Neural progenitor cell (in vitro differentiated cells): ENCODE measurements around the gene NPHP1.

Source experiments
- EZH2 ChIP-seq: fragments of 200-600 bp; sonication (generic); IDR thresholded peaks from 2 replicates; pipeline ENCODE4 v1.6.1; 2017; ENCODE audit warnings: antibody characterized with exemption, mild to moderate bottlenecking, moderate library complexity
- EZH2phosphoT487 ChIP-seq: fragments of 200-600 bp; sonication (generic); IDR thresholded peaks from 2 replicates; pipeline ENCODE4 v1.6.1; 2017; ENCODE audit warnings: antibody characterized with exemption
- TF ChIP-seq, protein P1 (sequence below): fragments of 200-600 bp; sonication (generic); IDR thresholded peaks from 2 replicates; pipeline ENCODE4 v1.5.1; 2017; ENCODE audit warnings: antibody characterized with exemption, mild to moderate bottlenecking

DNA sequence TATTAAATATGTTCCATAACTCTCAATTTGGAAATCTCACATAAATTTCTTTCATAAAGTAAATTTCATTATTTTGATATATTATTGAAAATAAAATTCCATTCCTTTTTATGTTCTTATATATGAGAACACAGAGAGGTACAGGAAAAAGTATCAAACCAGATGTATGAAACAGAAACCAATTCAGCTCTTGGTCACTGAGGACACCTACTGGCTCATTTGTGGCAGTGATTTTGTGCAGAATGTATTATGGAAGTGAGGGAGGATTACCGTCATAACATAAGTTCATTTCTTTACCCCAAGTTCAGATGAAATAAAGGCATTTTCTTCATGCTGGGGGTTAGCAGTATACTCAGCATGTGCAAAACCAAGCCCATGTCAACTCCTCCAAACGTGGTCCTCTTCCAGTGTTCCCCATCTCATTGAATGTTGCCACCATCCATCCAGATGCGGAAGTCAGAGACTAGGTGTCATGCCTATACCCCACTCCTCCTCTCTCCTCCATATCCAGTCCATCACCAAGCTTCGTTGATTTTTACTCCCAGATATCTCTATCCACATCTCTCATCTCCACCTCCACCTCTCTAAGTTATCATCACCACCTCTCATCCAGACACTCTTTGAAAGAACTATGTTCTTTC lies 47.5 kb downstream of the NPHP1 start:
- TF ChIP-seq, protein P1, sequence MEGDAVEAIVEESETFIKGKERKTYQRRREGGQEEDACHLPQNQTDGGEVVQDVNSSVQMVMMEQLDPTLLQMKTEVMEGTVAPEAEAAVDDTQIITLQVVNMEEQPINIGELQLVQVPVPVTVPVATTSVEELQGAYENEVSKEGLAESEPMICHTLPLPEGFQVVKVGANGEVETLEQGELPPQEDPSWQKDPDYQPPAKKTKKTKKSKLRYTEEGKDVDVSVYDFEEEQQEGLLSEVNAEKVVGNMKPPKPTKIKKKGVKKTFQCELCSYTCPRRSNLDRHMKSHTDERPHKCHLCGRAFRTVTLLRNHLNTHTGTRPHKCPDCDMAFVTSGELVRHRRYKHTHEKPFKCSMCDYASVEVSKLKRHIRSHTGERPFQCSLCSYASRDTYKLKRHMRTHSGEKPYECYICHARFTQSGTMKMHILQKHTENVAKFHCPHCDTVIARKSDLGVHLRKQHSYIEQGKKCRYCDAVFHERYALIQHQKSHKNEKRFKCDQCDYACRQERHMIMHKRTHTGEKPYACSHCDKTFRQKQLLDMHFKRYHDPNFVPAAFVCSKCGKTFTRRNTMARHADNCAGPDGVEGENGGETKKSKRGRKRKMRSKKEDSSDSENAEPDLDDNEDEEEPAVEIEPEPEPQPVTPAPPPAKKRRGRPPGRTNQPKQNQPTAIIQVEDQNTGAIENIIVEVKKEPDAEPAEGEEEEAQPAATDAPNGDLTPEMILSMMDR: peak; percentile 76
- TF ChIP-seq EZH2phosphoT487 (no peak), EZH2 (no peak)
